ENCODE data around the gene RAPGEF2. TPM values are rescaled to one million over a fixed set of nuclear protein-coding genes. Genes with fewer than 3 reads are reported as not detected.

Gene RAPGEF2
- 7.3 to 15.7 TPM (median 12.6 TPM) in 5 replicates for total RNA-seq (2022; extraction: Qiagen RNA extraction)

DNA sequence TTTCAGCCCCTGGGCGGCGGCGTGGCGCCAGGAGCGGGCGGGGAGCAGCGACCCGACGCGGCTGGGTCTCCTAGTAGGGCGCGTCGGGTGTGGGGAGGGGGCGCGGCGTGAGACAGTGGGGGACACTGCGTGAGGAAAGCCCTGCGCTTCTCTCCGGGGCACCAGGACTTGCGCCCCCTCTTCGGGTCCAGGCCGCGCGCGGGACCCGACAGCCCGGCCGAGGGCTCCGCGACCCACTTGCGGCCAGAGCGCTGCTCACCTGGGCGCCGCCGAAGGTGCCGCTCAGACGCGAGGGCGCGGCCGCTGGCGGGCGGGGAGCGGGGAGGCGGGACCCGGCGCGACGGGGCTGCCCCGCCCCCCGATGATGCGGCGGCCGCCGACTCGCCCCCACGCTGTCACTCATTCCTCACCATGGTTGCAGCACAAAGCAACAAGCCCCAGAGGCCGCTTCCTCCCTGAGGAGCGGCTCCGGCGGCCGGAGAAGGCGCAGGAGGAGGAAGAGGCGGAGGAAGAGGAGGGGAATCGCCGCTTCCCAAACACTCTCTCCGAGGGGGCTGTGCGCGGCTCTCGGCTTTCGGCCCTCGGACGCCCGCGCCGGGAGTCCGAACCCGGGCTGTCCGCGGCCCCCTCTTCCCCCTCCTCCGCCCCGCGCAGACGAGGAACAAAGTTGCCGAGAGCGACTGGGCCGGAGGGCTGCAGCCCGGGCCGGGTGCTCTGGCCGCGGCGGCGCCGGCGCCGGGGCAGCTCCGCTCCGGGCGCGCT, at the start of gene RAPGEF2:
Gene RAPGEF2, plus strand, starts transcription at position 458 of the 762 bp plus-strand sequence. CDS start 1,084 bp downstream, outside the sequence.

